MM.1S (cell line): ENCODE results near the gene CISD2.
"Not testable (repeated sequence)": the region's sequence is repeated elsewhere in the genome, so short reads cannot be mapped to it uniquely, and the experiment has no call there.

Source experiments
- EZH2 ChIP-seq: fragments of 300-600 bp; sonication (generic); optimal IDR thresholded peaks from 2 replicates; pipeline ENCODE3; 2017; ENCODE audit warnings: low read depth, mild to moderate bottlenecking, antibody characterized with exemption, low read length, mixed read lengths
- TF ChIP-seq, protein P1 (sequence below): fragments of 300-600 bp; sonication (generic); IDR thresholded peaks from 2 replicates; pipeline ENCODE4 v1.5.1; 2016; ENCODE audit warnings: antibody characterized with exemption, low read length, mixed read lengths

DNA sequence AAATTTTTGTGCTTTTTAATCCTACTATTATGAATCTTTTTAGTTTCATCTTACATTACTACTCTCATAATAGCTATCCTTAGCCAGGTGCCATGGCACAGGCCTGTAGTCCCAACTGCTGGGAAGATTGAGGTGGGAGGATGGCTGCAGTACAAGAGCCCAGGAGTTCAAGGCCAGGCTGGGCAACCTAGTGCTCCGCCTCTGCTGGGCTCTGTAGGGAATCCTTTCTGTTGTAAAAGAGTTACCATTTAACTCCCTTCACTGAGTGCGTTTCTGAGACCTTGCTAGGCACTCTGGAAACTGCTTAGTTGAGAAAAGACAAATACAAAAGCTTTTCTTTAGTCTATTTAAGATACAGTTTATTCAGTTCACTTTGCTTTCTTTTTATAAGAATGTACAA, 19.8 kb downstream of the CISD2 start:
- TF ChIP-seq, protein P1, sequence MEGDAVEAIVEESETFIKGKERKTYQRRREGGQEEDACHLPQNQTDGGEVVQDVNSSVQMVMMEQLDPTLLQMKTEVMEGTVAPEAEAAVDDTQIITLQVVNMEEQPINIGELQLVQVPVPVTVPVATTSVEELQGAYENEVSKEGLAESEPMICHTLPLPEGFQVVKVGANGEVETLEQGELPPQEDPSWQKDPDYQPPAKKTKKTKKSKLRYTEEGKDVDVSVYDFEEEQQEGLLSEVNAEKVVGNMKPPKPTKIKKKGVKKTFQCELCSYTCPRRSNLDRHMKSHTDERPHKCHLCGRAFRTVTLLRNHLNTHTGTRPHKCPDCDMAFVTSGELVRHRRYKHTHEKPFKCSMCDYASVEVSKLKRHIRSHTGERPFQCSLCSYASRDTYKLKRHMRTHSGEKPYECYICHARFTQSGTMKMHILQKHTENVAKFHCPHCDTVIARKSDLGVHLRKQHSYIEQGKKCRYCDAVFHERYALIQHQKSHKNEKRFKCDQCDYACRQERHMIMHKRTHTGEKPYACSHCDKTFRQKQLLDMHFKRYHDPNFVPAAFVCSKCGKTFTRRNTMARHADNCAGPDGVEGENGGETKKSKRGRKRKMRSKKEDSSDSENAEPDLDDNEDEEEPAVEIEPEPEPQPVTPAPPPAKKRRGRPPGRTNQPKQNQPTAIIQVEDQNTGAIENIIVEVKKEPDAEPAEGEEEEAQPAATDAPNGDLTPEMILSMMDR, result not testable (repeated sequence)
- not testable (repeated sequence) for TF ChIP-seq EZH2
